Left lung (tissue), 10 donors: ENCODE data around the gene SLC25A36. TPM values are rescaled to one million over a fixed set of nuclear protein-coding genes. Genes with fewer than 3 reads are reported as not detected.

Experiments used
- ATAC-seq: fragments of 200-7000 bp; cut with Tn5 transposase; one replicate; pipeline ENCODE4 v1.9.1; 2020; ENCODE audit warnings: moderate library complexity
- DNase-seq, 4 donors: peaks; one replicate each; pipeline ENCODE4 v3.0.0-alpha.2; 2013 to 2020
- H3K27ac ChIP-seq, 2 donors: fragments of 200-600 bp; sonication (generic) in 1 of 2; one replicate each; pipeline versions ENCODE4 v1.5.0 to v1.8.0; 2020 to 2021
- H3K27me3 ChIP-seq, 2 donors: fragments of 200-600 bp; sonication (generic) in 1 of 2; one replicate each; pipeline versions ENCODE4 v1.5.0 to v1.8.0; 2020 to 2021
- H3K36me3 ChIP-seq, 2 donors: fragments of 200-600 bp; sonication (generic) in 1 of 2; one replicate each; pipeline versions ENCODE4 v1.5.0 to v1.8.0; 2020 to 2021
- H3K4me1 ChIP-seq, 2 donors: fragments of 200-600 bp; one replicate each; pipeline ENCODE4 v1.8.0; 2021
- H3K4me3 ChIP-seq, 2 donors: fragments of 200-600 bp; sonication (generic) in 1 of 2; one replicate each; pipeline versions ENCODE4 v1.5.0 to v1.8.0; 2020 to 2021; ENCODE audit warnings: mild to moderate bottlenecking in 1 of 2
- H3K9me3 ChIP-seq, 2 donors: fragments of 200-600 bp; sonication (generic) in 1 of 2; one replicate each; pipeline versions ENCODE4 v1.5.0 to v1.8.0; 2020 to 2021
- CTCF ChIP-seq, 2 donors: fragments of 200-600 bp; sonication (generic) in 1 of 2; IDR thresholded peaks; one replicate each; pipeline versions ENCODE4 v1.5.0 to v1.8.0; 2021; ENCODE audit warnings: antibody characterized with exemption in 2 of 2
- intact Hi-C, 2 donors: fragments of 100-400 bp; cut with DNase I; formaldehyde crosslinking; loops; one replicate each; pipeline versions ENCODE4 v1.11.2 to v1.14.2; 2022
- polyA plus RNA-seq, 6 donors: library from polyadenylated mRNA; unstranded; fragments of 120-200 nt; gene quantifications; one replicate each; pipeline ENCODE4 v1.2.1, GENCODE V29; 2013; ENCODE audit not compliant: insufficient read length in 6 of 6
- total RNA-seq, 2 donors: library from RNA; stranded (reverse); fragmentation: NEBNext Ultra II Directional; extraction: Animal tissue kit (Norgen Biotek cat#: 25700); gene quantifications; one replicate each; pipeline ENCODE4 v1.2.1, GENCODE V29; 2021
- donor health status: DM: no; HTN: yes; CAD: no.
- donor health status: DM: no; HTN: no; CAD: no.

SLC25A36 gene
- total and polyA plus RNA-seq, 8 donors = 53.3 to 215 (median 174) TPM

- Histone ChIP-seq H3K4me1 (no peaks in the 10 kb centered on the region), H3K27me3 (peaks cover 0 to 6% of the 10 kb centered on the region in 2 donors), H3K27ac (no peak overlapping the region), H3K9me3 (no peaks in the 10 kb centered on the region), H3K36me3 (no peaks in the 10 kb centered on the region), H3K4me3 (no peak overlapping the region)
- TF ChIP-seq CTCF (IDR thresholded peaks at IDR 0.05) = no peak
- peak; percentile 70 for ATAC-seq
- no peak for DNase-seq
- intact Hi-C loops = no loop called here
Measured at GRCh38 chr3:140927279-140928069, 14.2 kb upstream of the SLC25A36 start.

- no peak for TF ChIP-seq CTCF (IDR thresholded peaks at IDR 0.05)
- no peak overlapping the region for H3K4me3 ChIP-seq
- H3K9me3 ChIP-seq = no peaks in the 10 kb centered on the region
- no peaks in the 10 kb centered on the region for H3K4me1 ChIP-seq
- DNase-seq (no peak), ATAC-seq (no peak)
- intact Hi-C loops = no loop called here
- H3K36me3 ChIP-seq = no peaks in the 10 kb centered on the region
- peaks cover 0 to 13% of the 10 kb centered on the region in 2 donors for H3K27me3 ChIP-seq
- H3K27ac ChIP-seq = no peak overlapping the region
Measured at GRCh38 chr3:140929446-140929845, 12.2 kb upstream of the SLC25A36 start.

GRCh38 chr3:140931016-140931454, 10.6 kb upstream of the SLC25A36 start:
- Histone ChIP-seq H3K27ac (no peak overlapping the region), H3K4me3 (no peak overlapping the region), H3K36me3 (no peaks in the 10 kb centered on the region), H3K9me3 (peaks cover 0 to under 1% of the 10 kb centered on the region in 2 donors), H3K27me3 (peaks cover 0 to 13% of the 10 kb centered on the region in 2 donors), H3K4me1 (no peaks in the 10 kb centered on the region)
- no peak for DNase-seq
- ATAC-seq = no peak
- intact Hi-C loops = no loop called here
- no peak for TF ChIP-seq CTCF (IDR thresholded peaks at IDR 0.05)

GRCh38 chr3:140931801-140932200, 9.8 kb upstream of the SLC25A36 start:
- H3K27me3 ChIP-seq = peaks cover 0 to 13% of the 10 kb centered on the region in 2 donors
- no peaks in the 10 kb centered on the region for H3K36me3 ChIP-seq
- no peaks in the 10 kb centered on the region for H3K4me1 ChIP-seq
- no peak for ATAC-seq
- no peak overlapping the region for H3K27ac ChIP-seq
- H3K4me3 ChIP-seq = no peak overlapping the region
- intact Hi-C loops = no loop called here
- TF ChIP-seq CTCF (IDR thresholded peaks at IDR 0.05) = no peak
- H3K9me3 ChIP-seq = peaks cover 0 to 2% of the 10 kb centered on the region in 2 donors
- no peak for DNase-seq

- Histone ChIP-seq H3K27ac (no peak overlapping the region), H3K36me3 (no peaks in the 10 kb centered on the region), H3K27me3 (peaks cover 0 to 13% of the 10 kb centered on the region in 2 donors), H3K4me1 (no peaks in the 10 kb centered on the region), H3K4me3 (no peak overlapping the region), H3K9me3 (peaks cover 0 to 2% of the 10 kb centered on the region in 2 donors)
- no peak for TF ChIP-seq CTCF (IDR thresholded peaks at IDR 0.05)
- intact Hi-C loops = no loop called here
- ATAC-seq = no peak
- no peak for DNase-seq
Measured at GRCh38 chr3:140933109-140933508, 8.5 kb upstream of the SLC25A36 start.
